WERI-Rb-1 (cell line): Measurements from ENCODE around the gene C2orf66.

Experiments used
- DNase-seq: peaks from one replicate; pipeline ENCODE4 v3.0.0-alpha.2; 2020
- H3K27ac ChIP-seq: fragments of 250-450 bp; sonication (Bioruptor Pico); 2 replicates; pipeline ENCODE4 v1.5.1; 2020; ENCODE audit warnings: mild to moderate bottlenecking, moderate library complexity
- H3K27me3 ChIP-seq: fragments of 250-450 bp; sonication (Bioruptor Pico); 2 replicates; pipeline ENCODE4 v1.5.1; 2021; ENCODE audit warnings: mild to moderate bottlenecking, low read depth, moderate library complexity; ENCODE audit not compliant: insufficient read depth, severe bottlenecking
- H3K36me3 ChIP-seq: fragments of 250-450 bp; sonication (Bioruptor Pico); 2 replicates; pipeline ENCODE4 v1.5.1; 2020; ENCODE audit warnings: mild to moderate bottlenecking, moderate library complexity
- H3K4me3 ChIP-seq: 2 replicates; pipeline ENCODE4 v1.5.1; 2011; ENCODE audit warnings: low read depth, mild to moderate bottlenecking, control low read depth, low read length
- H3K9me3 ChIP-seq: fragments of 250-450 bp; sonication (Bioruptor Pico); 2 replicates; pipeline ENCODE4 v1.5.1; 2021; ENCODE audit warnings: mild to moderate bottlenecking, moderate library complexity; ENCODE audit not compliant: severe bottlenecking
- CTCF ChIP-seq: IDR thresholded peaks from 2 replicates; pipeline ENCODE4 v1.5.1; 2011; ENCODE audit warnings: low read depth, mild to moderate bottlenecking, control low read depth, inconsistent platforms, low read length

C2orf66 gene

GRCh38 chr2:196802401-196802800, 6.8 kb downstream of the C2orf66 start:
- TF ChIP-seq CTCF: no peak
- no peak overlapping the region for H3K4me3 ChIP-seq
- H3K27ac ChIP-seq: no peak overlapping the region
- H3K27me3 ChIP-seq: no peaks in the 10 kb centered on the region
- DNase-seq: no peak
- no peaks in the 10 kb centered on the region for H3K36me3 ChIP-seq
- no peaks in the 10 kb centered on the region for H3K9me3 ChIP-seq

- H3K9me3 ChIP-seq: no peaks in the 10 kb centered on the region
- no peak for TF ChIP-seq CTCF
- DNase-seq: no peak
- H3K27ac ChIP-seq: no peak overlapping the region
- H3K27me3 ChIP-seq: no peaks in the 10 kb centered on the region
- H3K4me3 ChIP-seq: no peak overlapping the region
- no peaks in the 10 kb centered on the region for H3K36me3 ChIP-seq
Observed at GRCh38 chr2:196801674-196802261, 7.4 kb downstream of the C2orf66 start.

GRCh38 chr2:196798980-196799379, 10.2 kb downstream of the C2orf66 start:
- no peak for TF ChIP-seq CTCF
- H3K4me3 ChIP-seq: peak overlapping the region; percentile 77
- DNase-seq: no peak

GRCh38 chr2:196792865-196793264, 16.3 kb downstream of the C2orf66 start:
- no peak for DNase-seq
- Histone ChIP-seq H3K4me3 (no peak overlapping the region), H3K27me3 (no peaks in the 10 kb centered on the region), H3K36me3 (peaks cover 21% of the 10 kb centered on the region), H3K27ac (no peak overlapping the region), H3K9me3 (no peaks in the 10 kb centered on the region)
- no peak for TF ChIP-seq CTCF

More at GRCh38 chr2:196798980-196799379, 10.2 kb downstream of the C2orf66 start:
- Histone ChIP-seq H3K9me3 (no peaks in the 10 kb centered on the region), H3K27ac (peak overlapping the region; percentile 58; the same call in 1 of the 2 replicates), H3K27me3 (no peaks in the 10 kb centered on the region), H3K36me3 (no peaks in the 10 kb centered on the region)

- no peak overlapping the region for H3K27ac ChIP-seq
- no peak overlapping the region for H3K4me3 ChIP-seq
- DNase-seq: no peak
- H3K27me3 ChIP-seq: no peaks in the 10 kb centered on the region
- H3K9me3 ChIP-seq: no peaks in the 10 kb centered on the region
- H3K36me3 ChIP-seq: peaks cover 43% of the 10 kb centered on the region
- no peak for TF ChIP-seq CTCF
Observed at GRCh38 chr2:196783431-196784094, 25.6 kb downstream of the C2orf66 start.
